Measurements from ENCODE around the gene EML4.

DNA sequence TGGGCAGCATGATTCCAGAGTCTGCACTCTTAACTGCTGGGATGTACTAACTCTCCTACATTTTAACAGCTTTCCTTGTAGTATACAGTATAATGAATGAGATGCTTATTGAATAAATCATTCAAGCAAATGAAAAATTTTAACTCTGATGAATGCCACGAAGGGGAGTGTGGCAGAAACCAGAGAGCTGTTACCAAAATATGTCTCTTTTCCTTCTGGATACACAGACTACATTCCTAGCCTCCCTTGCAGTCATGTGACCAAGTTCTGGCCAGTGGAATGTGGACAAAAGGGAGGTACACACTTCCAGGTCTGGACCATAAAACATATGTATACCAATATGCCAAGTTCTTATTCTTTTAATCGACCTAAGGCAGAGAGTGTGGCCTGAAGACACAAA lies 1.7 kb upstream of the EML4 start:
- TF ChIP-seq, protein P1, sequence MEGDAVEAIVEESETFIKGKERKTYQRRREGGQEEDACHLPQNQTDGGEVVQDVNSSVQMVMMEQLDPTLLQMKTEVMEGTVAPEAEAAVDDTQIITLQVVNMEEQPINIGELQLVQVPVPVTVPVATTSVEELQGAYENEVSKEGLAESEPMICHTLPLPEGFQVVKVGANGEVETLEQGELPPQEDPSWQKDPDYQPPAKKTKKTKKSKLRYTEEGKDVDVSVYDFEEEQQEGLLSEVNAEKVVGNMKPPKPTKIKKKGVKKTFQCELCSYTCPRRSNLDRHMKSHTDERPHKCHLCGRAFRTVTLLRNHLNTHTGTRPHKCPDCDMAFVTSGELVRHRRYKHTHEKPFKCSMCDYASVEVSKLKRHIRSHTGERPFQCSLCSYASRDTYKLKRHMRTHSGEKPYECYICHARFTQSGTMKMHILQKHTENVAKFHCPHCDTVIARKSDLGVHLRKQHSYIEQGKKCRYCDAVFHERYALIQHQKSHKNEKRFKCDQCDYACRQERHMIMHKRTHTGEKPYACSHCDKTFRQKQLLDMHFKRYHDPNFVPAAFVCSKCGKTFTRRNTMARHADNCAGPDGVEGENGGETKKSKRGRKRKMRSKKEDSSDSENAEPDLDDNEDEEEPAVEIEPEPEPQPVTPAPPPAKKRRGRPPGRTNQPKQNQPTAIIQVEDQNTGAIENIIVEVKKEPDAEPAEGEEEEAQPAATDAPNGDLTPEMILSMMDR (IDR thresholded peaks at IDR 0.05): no peak
- TF ChIP-seq POLR2AphosphoS5 (IDR thresholded peaks at IDR 0.05): no peak
- TF ChIP-seq POLR2A (IDR thresholded peaks at IDR 0.05): no peak
